HG03280 (cell line): Measurements from ENCODE around the gene DBN1.

Experiments
- ATAC-seq: cut with Tn5 transposase; IDR thresholded peaks from one replicate; pipeline ENCODE4 v1.9.1; 2021; ENCODE audit warnings: mild to moderate bottlenecking, moderate library complexity; ENCODE audit not compliant: unreplicated experiment

Gene DBN1

DNA sequence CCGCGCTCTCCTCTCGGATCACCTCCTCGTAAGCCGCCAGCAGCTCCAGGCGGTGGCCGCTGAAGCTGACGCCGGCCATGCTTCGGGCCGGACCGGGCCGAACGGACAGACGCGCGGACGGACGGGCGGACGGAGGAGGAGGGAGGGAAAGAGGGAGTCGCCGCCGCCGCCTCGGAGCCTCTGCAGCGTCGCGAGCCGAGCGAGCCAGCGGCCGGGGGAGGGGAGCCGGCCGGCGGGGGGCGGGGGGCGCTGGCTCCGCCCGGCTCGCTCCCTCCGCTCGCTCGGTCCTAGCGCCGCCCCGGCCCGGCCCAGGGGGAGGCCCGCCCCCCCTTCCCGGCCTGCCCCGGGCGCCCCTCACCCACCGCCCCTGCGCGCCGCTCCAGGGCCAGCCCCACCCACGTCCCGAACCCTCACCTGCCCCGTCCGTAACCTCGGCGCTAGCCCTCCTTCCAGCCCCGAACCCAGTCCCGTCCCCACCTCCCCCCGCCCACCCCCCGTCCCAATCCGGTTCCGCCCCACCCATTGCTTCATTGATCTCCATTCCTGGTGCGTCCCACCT, at the start of gene DBN1:
TSS of gene DBN1 (minus strand) at position 192 of the 559 bp plus-strand sequence. CDS start at position 79, 113 bp downstream.
- no peak for ATAC-seq

DNA sequence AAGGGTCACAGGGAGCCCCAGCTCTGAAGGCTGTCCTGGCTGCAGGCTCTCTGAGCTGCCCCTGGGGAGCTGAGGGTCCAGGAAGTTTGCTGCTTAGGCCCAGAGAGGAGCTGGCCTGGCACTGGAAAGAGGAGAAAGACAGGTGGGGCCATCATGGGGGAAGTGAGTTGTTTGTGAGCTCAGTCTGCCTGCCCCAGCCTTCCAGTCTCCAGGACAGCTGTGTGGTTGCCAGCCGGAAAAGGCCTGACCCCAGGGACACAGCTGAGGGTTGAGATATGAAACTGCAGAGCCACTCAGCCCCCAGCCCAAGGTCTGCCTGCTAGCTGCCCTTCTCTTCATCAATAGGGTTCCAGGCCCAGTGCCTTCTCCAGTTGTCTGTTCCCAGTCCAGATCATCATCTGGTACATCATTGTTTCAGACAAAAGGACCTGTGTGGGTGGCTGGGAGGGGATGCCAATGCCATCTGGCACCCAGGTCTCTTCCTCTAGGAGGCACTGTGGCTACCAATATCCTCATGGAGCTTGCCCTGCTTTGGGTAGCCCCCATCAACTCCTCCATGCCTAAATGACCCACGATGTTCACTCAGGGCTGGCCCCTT, 47.6 kb upstream of the DBN1 start:
- ATAC-seq: no peak

DNA sequence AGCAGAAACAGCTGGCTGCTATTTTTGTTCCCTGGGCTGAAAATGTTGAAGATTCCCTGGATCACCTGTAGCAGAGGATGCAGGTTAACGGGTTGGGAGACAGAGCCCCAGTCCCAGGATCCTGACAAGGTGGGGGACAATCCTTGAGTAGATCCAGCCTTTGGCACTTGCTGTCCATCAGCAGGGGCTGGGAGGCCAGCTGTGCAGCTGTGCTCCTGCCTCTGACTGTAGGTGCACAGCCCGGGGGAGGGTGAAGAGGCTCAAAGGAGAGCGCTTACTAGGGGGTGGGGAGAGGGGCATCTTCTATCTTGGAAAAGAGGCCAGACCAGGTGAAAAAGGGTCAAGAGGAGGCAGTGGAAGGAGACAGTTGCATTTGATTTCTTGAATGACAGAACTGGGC, 46.8 kb upstream of the DBN1 start:
- no peak for ATAC-seq

DNA sequence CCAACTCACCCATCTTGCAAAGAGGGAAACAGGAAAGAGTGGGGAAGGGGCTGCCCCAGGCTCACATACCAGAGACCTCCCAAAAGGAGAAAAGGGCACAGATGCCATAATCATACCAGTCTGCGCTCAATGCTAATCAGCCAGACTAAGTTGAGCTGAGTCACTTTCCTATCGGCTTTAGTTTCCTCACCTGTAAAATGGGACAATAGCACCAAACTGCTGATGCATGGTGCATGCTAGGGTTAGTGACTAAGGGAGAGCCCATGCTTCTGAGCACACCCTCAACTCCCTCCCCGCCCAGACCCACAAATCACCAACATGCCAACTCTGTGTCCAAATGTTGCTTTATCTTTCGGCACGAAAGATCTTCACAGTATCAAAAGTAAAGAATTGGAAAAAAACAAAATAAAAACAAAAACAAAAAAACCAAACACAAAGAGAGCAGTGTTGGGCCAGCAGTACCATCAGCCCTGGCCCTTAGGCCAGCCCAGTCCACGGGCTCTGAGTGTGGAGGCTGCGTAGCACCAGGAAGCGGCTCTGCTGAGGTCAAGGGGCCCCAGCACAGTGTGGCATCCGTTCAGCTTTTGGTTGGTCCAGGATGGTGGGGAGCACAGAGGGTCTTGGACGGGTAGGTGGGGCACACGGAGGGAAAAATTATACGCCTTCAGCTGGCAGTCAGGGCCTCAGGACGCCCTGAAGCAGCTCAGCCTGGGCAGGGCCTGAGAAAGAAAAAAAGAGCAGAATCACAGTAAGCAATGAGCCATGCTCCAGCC, 46.2 kb upstream of the DBN1 start:
- no peak for ATAC-seq

DNA sequence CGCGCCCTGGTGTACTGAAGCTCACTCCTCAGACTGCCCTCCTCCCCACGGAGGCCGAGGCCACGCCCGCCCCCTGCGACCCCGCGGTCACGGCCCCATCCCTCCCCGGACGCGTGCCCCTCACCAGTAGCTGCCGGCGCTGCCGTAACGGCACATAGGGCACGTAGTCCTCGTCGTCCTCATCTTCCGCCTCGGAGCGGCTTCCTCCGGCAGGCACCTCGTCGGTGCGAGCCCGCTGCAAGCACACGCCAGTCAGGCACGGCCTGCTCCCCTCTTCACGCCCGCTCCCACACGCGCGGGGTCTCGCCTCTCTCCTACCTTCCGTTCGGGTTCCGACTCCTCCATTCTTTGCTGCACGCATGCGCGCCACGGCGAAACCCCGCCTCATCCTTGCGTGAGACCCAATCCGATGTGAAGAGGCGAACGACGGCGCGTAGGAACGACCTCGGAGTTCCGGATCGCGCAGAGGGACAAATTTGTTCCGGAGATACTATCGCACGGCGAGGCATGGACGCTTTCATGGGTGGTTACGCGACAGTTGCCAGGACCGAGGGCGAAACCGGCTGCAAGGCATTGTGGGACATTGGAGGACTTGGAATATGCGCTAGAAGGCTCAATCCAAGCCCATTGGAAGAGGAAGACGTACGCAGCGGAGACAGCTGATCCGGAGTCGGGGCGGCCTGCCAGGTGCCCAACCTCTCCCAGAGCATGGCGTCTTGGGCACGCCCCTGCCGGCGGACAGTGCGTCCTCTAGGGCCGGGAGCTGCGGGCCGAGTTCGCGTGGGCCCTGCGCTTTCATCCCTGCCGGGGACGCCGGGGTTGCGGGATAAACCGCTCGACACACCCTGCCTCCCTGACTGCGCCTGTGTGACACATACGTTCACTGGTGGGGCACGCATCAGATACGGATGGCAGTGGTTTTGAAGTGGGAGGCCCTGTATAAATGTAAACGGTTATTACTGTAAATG, 43.5 kb upstream of the DBN1 start, which contains the start of gene DDX41:
TSS of gene DDX41 (minus strand) at position 361 of the 968 bp plus-strand sequence. CDS start at position 345, 16 bp downstream.
- ATAC-seq: peak; percentile 76

DNA sequence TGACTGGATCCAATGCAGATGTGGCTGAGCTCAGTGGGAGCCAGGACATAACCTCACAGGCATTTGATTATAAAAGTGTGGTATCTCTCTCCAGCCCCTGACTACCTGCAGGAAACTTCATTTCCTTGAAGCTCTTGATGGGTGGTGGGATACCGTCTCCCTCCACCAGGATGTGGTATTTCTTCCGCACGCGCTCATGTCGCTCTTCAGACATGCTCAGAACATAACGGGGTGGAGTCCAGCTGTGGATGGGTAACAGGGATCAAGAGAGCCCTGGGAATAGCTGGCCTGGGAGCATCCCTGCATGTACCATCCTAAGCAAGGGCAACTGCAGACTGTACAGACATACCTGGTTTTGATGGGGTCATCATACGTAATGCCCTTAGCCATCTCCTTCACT, 42.1 kb upstream of the DBN1 start:
- no peak for ATAC-seq

DNA sequence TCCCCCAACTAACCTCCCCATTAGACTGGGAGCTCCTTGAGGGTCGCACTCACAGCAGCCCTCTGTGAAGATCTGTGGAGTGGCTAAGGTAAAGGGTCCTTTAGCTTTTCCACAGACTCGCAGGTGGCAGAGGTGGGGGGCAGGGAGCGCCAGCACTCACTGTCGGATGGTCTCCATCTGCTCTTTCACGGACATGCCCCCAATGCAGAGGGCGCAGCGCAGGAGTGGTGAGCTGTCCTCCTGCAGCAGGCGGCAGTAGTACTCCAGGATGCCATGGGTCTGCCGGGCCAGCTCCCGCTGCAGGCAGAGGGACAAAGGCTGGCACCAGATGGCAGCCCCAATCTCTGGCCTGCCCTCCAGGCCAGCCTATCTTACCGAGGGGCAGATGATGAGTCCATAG, 41.1 kb upstream of the DBN1 start:
- ATAC-seq: no peak

DNA sequence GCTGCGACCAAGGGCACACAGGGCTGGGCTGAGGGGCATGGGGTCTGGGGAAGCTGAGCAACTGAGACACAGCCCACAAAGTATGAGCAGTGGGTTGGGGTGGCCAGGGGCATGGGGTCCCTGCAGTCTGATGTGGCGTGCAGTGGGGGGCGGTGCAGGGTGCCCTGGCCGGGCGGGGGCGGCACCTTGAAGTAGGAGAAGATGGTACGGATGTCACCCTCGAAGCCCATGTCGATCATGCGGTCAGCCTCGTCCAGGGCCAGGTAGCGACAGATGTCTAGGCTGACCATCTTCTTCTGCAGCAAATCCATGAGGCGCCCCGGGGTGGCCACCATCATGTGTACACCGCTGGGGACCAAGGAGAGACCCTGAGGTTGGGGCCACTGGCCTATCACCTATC, 40.1 kb upstream of the DBN1 start:
- ATAC-seq: no peak

DNA sequence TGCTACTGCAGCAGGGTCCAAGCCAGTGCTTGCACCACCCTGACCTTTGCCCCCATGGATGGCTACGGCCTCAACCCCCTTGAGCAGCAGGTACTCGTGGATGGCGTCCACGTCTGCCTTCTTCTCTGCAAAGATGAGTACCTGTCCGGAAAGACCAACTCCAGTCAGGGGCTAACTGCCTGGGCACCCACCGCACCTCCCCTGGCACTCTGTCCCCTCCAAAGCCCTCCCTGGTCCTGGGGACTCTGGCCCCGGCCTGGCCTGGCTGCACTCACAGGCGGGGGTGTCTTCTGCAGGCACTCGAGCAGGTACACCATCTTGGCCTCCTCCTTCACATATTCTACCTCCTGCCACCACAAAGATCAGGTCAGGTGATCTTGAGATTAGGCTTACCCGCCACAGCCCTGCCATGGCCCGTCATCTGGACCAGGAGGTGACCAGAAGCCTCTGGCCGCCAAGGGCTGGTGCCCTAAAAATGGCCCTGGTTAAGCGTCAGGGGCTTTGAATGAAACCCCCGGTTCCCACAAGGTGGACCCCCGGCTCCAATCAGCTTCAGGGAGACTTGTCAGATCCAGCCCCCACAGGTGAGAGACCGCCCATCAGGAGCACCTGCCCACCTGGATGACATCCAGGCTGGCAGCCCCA, 39.4 kb upstream of the DBN1 start:
- ATAC-seq: no peak

DNA sequence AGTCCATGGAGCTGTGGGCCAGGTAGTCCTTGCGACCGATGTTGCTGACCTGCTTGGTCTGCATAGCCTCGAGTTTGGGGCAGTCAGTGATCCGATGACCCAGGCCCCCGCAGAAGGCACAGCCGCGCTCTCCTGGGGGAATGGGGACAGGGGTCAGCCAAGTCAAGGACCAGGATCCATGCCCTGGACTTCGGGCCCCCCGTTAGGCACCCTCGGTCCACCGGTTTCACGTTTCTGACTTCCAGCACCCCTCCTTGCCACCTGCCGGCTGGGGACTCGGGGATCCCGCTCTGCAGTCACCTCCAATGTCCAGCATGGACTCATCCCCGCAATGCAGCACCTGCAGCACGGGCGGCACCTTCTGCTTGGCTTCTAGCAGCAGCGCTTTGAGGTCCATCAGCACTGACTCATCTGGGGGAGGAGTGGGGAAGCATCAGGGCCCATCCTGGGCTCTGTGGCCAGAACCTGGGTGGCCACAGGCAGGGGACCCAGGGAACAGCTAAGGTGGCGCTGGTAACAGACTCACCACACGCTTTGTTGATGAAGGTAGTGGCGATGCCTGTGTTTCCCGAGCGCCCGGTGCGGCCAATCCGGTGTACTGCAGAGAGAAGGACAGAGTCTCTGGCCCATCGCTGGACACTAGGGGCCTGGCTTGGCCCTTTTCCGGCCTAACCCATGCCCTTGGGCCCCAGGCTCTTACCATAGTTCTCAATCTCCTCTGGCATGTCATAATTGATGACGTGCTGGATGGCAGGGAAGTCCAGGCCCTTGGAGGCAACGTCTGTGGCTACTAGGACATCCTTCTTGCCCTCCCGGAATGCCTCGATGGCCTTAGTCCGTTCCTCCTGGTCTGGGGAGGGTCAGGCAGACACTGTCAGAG, 38.6 kb upstream of the DBN1 start:
- ATAC-seq: no peak

DNA sequence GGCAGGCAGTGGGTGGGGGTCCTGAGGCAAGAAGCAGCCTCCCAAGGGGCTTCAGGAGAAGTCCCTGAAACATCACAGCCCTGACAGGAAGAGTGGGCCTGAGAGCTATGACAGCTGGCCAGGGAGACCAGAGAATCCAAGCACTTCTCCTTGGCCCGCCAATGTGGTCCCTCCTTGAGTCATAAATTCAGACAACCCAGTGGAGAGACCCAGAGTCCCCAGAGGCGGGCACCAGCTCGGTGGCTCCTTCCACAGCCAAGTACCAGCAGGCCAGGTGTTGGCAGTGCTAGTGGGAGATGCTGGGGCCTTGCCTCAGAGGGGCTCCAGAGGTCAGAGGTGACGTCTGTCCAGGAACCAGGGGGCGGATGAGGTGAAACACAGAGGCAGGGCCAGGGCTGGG, 37.7 kb upstream of the DBN1 start:
- ATAC-seq: no peak

DNA sequence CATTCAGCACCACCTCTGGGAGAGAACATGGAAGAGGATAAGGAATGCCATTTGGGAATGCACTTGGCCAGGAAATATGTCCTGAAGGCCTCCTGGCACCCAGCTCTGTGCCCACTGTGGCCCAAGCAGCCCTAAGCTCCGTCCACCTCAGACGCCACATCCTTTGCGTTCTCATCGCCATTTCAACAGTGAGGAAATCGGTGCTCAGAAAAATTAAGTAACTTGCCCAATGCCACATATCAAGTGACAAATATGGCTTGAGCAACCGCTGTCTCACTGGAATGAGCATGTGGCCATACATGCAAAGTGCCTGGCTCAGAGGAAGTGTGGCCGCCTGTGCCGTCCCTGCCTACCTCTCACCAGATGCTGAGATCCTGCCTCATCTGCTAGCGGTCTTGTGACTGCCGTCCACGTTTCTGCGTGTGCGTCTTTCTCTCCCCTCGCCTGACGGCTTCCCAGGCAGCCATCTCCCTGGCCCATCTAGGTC, 37.2 kb upstream of the DBN1 start:
- ATAC-seq: no peak

DNA sequence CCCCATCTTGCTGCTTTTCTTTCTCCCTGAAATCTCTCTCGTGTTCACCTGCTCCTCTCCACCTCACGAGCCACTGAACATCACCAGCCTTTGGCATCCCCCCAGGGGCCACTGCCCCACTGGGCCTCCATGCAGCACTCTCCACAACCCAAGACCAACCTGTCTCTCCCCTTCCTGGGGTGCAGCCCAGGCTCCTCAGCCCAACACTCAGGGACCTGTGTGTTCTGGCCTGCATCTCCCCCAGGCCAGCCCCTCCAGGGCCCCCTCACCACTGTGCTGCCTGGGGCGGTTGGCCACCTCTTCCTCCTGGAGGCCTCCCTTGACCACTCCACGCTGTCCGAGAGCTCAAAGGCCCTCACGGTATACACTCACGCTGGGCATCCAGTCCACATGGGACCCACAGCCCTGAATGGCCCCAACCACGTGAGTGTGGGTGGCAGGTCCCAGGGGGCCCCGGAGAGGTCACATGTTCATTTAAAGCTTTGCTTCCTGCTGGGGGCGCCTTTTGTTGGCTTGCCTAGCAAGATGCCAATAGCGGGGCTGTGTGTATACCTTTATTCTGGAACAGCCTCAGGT, 36.6 kb upstream of the DBN1 start:
- ATAC-seq: no peak

DNA sequence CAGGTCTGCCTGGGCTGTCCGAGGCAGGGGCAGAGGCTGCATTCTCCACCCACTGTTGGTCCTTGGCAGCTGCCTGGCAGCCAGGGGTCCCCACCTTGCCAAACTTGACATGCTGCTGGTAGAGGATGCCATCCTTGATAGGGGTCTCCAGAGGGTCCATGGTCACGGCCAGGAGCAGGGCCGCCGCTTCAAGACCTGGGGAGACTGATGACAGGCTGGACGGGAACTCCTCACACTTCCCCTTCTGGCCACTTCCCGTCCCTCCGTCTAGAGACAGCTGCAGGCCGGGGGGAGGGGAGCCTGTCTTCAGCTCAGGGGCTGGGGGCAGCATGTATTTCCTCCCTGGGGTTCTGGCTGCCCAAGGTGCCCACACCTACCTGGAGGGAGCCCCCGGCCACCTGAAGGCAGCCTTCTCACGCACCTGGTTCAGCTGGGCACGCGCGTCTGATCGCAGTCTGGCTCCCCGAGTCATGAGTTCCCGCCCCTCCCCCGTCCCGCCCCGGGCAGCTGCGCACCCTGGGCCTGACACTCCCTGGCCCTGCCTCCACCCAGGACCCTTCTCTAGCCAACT, 36.0 kb upstream of the DBN1 start, which contains the start of gene DOK3:
TSS of gene DOK3 (minus strand) at position 446 of the 571 bp plus-strand sequence. CDS start at position 160, 286 bp downstream.
- ATAC-seq: no peak

DNA sequence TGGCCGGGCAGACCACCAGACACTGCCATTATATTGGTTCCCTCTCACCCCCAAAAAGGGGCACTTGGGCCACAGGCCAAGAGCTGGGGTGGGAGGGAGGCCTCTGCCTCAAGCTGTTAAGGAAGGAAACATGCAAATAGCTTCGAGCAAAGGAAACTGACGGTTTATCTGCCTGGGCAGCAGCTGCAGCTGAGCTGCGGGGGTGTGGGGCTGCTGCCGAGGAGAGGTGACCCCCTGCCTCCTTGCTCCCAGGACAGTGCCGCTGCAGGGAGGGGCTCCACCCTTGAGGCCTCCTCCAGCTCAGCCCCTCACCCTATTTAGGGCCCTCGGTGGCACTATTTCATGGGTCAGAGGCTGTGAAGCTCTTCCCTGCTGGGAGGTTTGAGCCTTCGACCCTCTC, 35.4 kb upstream of the DBN1 start:
- ATAC-seq: peak; percentile 38

DNA sequence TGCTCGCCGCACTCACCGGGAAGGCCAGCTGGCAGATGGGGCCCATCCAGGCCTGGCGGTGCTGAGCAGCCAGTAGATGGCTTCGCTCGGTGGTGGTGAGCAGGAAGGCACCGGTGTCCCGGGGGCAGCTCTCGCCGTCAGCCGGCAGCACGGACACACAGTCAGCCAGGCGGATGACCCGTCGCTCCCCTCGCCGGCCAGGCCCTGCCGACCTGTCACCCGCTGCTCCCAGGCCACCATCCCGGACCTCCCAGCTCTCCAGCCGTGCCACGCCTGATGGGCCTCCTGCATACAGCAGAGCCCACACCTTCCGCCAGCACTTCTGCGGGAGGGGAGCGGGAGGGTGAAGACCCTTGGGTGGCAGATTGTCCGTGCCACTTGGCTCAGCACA, 34.8 kb upstream of the DBN1 start:
- no peak for ATAC-seq

DNA sequence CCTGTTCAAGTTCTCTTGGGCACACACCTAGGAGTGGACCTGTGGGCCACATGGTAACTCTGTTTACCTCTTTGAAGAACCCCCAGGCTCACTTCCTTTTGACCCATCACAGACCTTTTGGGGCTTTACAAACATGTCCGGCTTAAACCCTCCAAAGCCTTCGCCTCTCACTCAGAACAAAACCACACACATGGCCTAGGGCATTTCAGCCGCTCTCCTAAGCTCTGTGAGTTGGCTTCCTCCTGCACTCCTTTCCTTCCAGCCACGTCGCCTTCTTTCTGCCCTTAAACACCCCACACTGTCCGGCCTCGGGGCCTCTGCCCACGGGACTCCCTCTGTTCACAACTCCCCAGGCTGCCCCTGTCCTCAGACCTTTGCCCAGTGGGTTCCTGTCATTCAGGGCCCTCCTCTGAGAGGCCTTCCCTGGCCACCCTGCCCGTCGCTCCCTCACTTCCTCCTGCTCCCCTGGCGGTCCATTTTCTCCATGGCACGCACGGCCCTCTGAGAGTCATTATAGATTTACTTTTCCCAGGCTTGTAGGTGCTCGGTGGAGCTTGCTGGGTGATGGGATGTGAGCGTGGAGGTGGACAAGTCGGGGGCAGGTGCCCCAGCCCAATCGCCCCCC, 34.3 kb upstream of the DBN1 start:
- ATAC-seq: no peak

DNA sequence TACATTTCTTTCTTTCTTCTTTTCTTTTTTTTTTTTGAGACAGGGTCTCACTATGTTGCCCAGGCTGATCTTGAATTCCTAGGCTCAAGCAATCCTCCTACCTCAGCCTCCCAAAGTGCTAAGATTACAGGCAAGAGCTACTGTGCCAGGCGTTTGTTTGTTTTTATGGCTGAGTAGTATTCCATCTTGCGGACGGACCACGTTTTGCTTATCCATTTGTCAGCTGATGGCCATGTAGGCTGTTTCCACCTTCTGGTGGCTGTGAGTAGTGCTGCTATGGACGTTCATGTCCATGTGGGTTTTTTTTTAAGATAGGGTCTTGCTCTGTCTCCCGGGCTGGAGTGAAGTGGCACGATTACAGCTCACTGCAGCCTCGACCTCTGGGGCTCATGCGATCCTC, 33.7 kb upstream of the DBN1 start:
- no peak for ATAC-seq
